Myocyte (in vitro differentiated cells): ENCODE data around the gene NUMB. TPM values are rescaled to one million over a fixed set of nuclear protein-coding genes. Genes with fewer than 3 reads are reported as not detected.
A peak's percentile ranks its signal among the peaks of the same experiment; 100 is the strongest.
"Not testable (repeated sequence)": the region's sequence is repeated elsewhere in the genome, so short reads cannot be mapped to it uniquely, and the experiment has no call there.

Source experiments
- DNase-seq: peaks from one replicate; pipeline ENCODE4 v3.0.0-alpha.2; 2012; ENCODE audit warnings: low read depth
- total RNA-seq: library from RNA; depleted of rRNA; stranded (reverse); fragments of >200 nt; gene quantifications from 2 replicates; pipeline ENCODE4 v1.2.3, GENCODE V29; 2014

NUMB gene
- total RNA-seq, 1 donor from 2014 or later, result 17.2 TPM

DNA sequence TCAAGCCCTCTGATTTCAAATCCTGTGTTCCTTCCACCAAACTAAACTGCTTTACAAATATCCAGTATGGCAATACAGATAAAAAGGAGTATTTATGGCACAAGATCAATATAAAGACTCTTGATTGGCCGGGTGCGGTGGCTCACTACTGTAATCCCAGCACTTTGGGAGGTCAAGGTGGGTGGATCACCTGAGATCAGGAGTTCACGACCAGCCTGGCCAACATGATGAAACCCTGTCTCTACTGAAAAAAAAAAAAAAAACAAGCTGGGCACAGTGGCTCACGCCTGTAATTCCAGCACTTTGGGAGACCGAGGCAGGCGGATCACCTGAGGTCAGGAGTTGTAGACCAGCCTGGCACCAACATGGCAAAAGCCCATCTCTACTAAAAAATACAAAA lies 35.3 kb downstream of the NUMB start:
- not testable (repeated sequence) for DNase-seq

GRCh38 chr14:73422515-73422914 lies 35.8 kb downstream of the NUMB start:
- DNase-seq, result no peak

DNA sequence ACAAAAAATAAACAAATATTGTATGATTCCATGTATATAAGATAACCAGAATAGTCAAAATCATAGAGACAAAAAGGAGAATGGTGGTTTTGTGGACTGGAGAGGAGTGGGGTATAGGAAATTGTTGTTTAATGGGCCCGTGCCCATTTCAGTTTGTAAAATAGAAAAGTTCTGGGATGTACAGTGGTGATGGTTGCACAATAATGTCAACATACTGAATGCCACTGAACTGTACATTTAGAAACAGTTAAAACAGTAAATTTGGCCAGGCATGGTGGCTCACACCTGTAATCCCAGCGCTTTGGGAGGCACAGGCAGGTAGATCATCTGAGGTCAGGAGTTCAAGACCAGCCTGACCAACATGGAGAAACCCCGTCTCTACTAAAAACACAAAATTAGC lies 40.1 kb downstream of the NUMB start:
- no peak for DNase-seq

- DNase-seq, result not testable (repeated sequence)
Measured at GRCh38 chr14:73406248-73406647, 52.1 kb downstream of the NUMB start.

DNA sequence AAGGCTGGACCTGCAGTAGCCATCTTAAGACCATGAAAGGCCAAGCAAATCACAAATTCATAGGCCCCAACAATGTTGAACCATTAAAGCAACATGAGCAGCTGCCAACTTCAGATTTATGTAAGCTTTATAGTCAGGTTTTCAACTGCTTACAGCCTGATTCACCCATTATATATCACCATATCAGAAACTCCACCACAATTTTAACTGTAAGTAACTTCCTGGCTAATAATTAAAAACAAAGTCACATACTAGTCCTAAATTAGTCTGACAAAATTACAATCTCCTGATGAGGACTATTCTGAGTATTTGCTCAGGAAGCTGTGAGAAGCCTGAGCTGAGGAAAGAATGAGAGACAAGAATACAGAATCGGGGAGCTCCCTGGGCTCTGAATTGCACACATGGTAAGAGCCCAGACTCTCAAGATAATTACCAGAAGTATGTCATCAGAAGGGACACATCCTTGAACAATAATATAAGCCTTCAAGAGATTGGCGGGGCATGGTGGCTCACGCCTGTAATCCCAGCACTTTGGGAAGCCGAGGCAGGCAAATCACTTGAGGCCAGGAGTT lies 55.1 kb downstream of the NUMB start:
- DNase-seq, result no peak

GRCh38 chr14:73402579-73402978 lies 55.8 kb downstream of the NUMB start:
- DNase-seq, result no peak

DNA sequence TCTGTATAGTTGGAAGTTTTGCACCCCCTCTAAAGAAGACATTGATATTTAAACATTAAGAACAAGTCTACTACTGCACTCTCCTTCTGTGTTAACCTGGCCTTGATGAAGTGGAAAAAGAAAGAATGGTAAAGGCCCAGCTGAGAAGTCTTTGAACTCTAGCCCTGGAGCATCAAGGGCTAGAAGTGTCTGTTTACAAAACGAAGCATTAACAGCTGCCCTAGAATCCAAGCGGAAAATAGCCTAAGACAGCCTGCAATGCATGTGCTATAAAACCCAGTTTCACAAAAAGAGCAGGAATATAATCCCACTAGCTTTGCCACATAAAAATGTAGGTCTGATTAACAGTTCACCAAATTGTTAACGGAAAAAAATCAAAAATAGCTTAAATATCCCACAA lies 60.5 kb downstream of the NUMB start:
- DNase-seq, result peak; percentile 61

DNA sequence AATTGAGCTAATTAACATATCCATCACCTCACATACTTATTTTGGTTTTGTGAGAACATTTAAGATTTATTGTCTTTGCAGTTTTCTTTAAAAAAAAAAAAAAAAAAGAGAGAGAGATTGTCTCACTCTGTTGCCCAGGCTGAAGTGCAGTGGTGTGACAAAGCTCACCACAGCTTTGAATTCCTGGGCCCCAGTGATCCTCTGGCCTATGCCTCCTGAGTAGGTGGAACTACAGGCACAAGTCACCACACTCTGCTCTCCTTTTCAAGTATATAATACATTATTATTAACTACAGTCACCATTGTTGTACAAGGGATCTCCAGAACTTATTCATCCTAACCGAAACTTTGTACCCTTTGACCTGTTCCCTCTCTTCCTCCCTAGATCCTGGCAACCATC lies 64.0 kb downstream of the NUMB start:
- no peak for DNase-seq

- no peak for DNase-seq
Measured at GRCh38 chr14:73393375-73393774, 65.0 kb downstream of the NUMB start.

GRCh38 chr14:73392329-73393257 lies 65.8 kb downstream of the NUMB start:
- DNase-seq, result no peak

- DNase-seq, result not testable (repeated sequence)
Measured at GRCh38 chr14:73387860-73388259, 70.5 kb downstream of the NUMB start.

DNA sequence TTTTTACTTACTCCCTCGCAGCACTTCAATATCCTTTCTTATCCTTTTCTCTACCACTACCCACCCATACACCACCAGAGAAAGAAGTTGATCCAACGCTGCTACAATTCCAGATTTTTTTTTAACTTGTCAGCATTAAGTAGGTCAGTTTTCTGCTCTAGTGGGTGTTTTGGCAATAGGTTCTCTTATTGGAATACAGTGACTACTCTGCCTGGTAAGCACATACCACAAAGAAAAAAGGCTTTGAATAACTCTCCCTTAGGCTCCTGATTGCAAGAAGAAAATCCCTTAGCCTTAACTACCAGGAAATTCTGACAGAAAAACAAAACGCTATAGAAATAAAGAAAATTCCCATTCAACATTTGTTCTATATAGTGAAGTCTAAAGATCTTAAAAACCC lies 72.0 kb downstream of the NUMB start:
- no peak for DNase-seq

DNA sequence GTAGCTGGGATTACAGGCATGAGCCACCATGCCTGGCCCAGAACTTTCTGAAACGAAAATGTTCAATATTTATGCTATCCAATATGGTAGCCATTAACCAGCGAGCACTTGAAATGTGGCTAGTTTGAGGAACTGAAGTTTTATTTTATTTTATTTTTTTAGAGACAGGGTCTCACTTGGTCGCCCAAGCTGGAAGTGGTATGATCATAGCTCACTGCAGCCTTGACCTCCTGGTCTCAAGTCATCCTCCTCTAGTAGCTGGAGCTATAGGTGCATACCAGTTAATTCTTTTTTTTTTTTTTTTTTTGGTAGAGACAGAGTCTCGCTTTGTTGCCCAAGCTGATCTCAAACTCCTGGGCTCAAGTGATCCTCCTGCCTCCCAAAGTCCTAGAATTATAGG lies 73.3 kb downstream of the NUMB start:
- not testable (repeated sequence) for DNase-seq

- DNase-seq, result no peak
Measured at GRCh38 chr14:73383356-73383755, 75.0 kb downstream of the NUMB start.

- no peak for DNase-seq
Measured at GRCh38 chr14:73381380-73382013, 76.8 kb downstream of the NUMB start.

GRCh38 chr14:73376585-73376984 lies 81.8 kb downstream of the NUMB start:
- no peak for DNase-seq

DNA sequence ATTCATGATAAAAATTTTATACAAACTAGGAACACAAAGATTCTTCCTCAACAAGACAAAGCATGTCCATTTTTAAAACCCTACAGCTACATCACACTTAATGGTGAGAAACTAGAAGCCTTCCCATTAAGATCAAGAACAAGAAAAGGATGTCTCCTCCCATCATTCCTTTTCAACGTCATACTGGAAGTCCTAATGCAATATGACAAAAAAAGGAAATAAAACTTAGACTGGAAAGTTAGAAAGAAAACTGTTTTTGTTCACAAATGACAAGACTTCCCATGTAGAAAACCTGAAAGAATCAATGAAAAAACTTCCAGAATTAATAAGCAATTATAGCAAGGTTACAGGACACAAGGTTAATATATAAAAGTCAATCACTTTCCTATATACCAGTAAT lies 82.5 kb downstream of the NUMB start:
- DNase-seq, result no peak

GRCh38 chr14:73374218-73374617 lies 84.1 kb downstream of the NUMB start:
- no peak for DNase-seq

DNA sequence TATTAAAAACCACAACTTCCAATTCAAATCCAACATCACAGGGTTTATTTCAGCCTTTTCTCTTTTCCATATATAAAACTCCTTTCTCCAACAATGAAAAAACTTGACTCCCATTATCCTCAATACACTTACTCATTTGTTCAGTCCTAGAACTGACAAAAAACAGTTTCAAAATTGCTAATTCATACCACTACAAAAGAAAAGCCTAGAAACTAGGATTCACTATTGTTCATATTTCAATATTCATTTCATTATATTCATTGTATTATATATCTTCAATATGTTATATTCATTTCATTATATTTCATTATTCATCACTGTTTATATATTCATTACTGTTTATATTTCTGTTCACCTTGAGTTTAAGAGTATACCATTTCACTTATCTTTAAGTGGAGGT lies 85.8 kb downstream of the NUMB start:
- DNase-seq, result no peak

- no peak for DNase-seq
Measured at GRCh38 chr14:73370561-73370960, 87.8 kb downstream of the NUMB start.

GRCh38 chr14:73369428-73369827 lies 88.9 kb downstream of the NUMB start:
- no peak for DNase-seq

- DNase-seq, result no peak
Measured at GRCh38 chr14:73368616-73369015, 89.7 kb downstream of the NUMB start.
